ENCODE measurements around the gene PPIF.

Gene PPIF

DNA sequence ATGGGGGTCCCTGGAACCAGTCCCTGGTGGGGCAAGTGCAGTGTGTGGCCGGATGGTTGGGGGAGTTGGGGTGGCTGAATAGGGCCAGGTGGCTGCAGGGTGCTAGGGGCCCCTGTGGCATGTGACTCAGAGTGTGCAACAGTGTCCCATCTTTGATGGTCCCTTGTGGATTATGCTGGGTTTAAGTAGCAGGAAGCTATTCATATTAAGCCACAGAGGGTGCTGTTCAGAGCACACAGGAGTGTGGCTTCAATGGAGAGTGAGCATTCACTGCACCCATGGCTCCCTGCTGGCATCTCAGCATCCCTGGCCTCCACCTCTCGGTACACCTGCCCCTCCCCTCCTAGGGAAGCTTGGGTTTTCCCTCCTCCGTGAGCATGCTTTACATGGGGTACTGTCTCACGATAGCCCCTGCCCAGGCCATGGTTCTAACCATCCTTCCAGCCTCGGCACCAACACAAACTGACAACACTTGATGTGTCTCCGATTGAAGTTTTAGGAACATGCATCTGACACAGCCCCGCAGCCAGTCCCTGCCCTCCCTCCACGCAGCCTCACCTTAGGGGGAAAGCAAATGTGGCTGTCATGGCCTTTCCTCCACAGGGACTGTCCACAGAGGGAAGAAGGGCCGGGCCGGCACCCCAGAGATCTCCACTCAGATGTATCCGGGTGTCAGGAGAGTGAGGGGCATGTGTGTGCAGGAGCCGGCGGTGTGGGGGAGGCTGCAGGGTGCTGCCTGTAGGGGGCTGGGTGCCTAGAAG is 30.4 kb upstream of the PPIF start:
- ATAC-seq: peak; percentile 35
- TF ChIP-seq CREB5 (CRISPR knock-in tag; IDR thresholded peaks at IDR 0.05; ENCODE audit: low read depth): no peak
- 0 out of 2 replicates have a peak, but pooled peaks have one; percentile 4 for TF ChIP-seq PATZ1 (CRISPR knock-in tag; IDR thresholded peaks at IDR 0.05; ENCODE audit: borderline replicate concordance)
- no peak for TF ChIP-seq PPARA (CRISPR knock-in tag; IDR thresholded peaks at IDR 0.05; ENCODE audit: borderline replicate concordance)
- no peak for TF ChIP-seq GLIS3 (CRISPR knock-in tag; IDR thresholded peaks at IDR 0.05)
- no peak for TF ChIP-seq ZNF8 (CRISPR knock-in tag; IDR thresholded peaks at IDR 0.05)
- no peak for TF ChIP-seq ESRRG (CRISPR knock-in tag; IDR thresholded peaks at IDR 0.05)
- no peak for TF ChIP-seq OSR1 (CRISPR knock-in tag; IDR thresholded peaks at IDR 0.05)
- no peak for TF ChIP-seq ISL1 (CRISPR knock-in tag; IDR thresholded peaks at IDR 0.05)

GRCh38 chr10:79318369-79318768 is 28.9 kb upstream of the PPIF start:
- TF ChIP-seq ZNF70 (CRISPR knock-in tag; IDR thresholded peaks at IDR 0.05) (no peak), ZFP30 (CRISPR knock-in tag; IDR thresholded peaks at IDR 0.05) (no peak), TOX (CRISPR knock-in tag; IDR thresholded peaks at IDR 0.05; ENCODE audit: borderline replicate concordance) (no peak), ZNF8 (CRISPR knock-in tag; IDR thresholded peaks at IDR 0.05) (no peak), TCF4 (CRISPR knock-in tag; IDR thresholded peaks at IDR 0.05; ENCODE audit: borderline replicate concordance) (no peak), ESRRG (CRISPR knock-in tag; IDR thresholded peaks at IDR 0.05) (no peak), CREB5 (CRISPR knock-in tag; IDR thresholded peaks at IDR 0.05; ENCODE audit: low read depth) (no peak)
- TF ChIP-seq, protein P1, sequence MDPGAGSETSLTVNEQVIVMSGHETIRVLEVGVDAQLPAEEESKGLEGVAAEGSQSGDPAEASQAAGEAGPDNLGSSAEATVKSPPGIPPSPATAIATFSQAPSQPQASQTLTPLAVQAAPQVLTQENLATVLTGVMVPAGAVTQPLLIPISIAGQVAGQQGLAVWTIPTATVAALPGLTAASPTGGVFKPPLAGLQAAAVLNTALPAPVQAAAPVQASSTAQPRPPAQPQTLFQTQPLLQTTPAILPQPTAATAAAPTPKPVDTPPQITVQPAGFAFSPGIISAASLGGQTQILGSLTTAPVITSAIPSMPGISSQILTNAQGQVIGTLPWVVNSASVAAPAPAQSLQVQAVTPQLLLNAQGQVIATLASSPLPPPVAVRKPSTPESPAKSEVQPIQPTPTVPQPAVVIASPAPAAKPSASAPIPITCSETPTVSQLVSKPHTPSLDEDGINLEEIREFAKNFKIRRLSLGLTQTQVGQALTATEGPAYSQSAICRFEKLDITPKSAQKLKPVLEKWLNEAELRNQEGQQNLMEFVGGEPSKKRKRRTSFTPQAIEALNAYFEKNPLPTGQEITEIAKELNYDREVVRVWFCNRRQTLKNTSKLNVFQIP (CRISPR knock-in tag; IDR thresholded peaks at IDR 0.05; ENCODE audit: borderline replicate concordance, low read depth): no peak
- ATAC-seq: no peak

DNA sequence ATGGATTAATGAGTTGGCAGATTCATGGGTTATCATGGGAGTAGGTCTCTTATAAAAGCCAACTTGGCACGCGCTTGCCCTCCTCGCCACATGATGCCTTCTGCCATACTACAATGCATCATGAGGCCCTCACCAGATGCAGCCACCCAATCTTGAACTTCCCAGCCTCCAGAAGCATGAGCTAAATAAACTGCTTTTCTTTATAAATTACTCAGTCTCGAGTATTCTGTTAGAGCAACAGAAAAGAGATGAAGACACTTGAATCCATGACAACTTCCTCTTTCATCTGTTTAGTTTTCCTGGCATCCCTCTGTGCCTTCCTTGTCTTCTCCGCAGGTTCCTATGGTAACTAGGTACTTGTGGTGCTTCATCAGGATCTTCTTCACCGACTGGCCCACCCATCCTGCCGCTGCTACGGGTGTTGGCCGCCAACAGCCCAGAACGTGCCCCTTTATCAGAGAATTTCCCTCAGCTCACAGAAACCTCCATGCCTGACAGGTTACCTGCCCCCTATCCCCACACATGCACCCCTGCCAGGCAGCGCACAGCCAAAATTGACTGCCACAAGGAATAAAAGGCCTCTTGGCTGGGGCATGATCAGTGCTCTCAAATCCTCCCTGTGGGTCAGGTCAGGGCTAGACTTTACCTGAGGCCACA is 28.0 kb upstream of the PPIF start:
- TF ChIP-seq, protein P1 (CRISPR knock-in tag; IDR thresholded peaks at IDR 0.05; ENCODE audit: borderline replicate concordance, low read depth): no peak
- TF ChIP-seq ZC3H10 (CRISPR knock-in tag; IDR thresholded peaks at IDR 0.05) (no peak), ZFP3 (CRISPR knock-in tag; IDR thresholded peaks at IDR 0.05) (no peak), SNAI2 (CRISPR knock-in tag; IDR thresholded peaks at IDR 0.05) (no peak), ZNF70 (CRISPR knock-in tag; IDR thresholded peaks at IDR 0.05) (no peak), TOX (CRISPR knock-in tag; IDR thresholded peaks at IDR 0.05; ENCODE audit: borderline replicate concordance) (no peak), CSDC2 (CRISPR knock-in tag; IDR thresholded peaks at IDR 0.05) (no peak), ISL1 (CRISPR knock-in tag; IDR thresholded peaks at IDR 0.05) (no peak), CREB5 (CRISPR knock-in tag; IDR thresholded peaks at IDR 0.05; ENCODE audit: low read depth) (no peak), GLIS3 (CRISPR knock-in tag; IDR thresholded peaks at IDR 0.05) (no peak), RARB (CRISPR knock-in tag; IDR thresholded peaks at IDR 0.05) (no peak)
- no peak for ATAC-seq
